GM10248 (cell line): ENCODE results near the gene EDC4.
"Not testable (repeated sequence)": the region's sequence is repeated elsewhere in the genome, so short reads cannot be mapped to it uniquely, and the experiment has no call there.

ENCODE experiments used
- CTCF ChIA-PET: fragments of 300-600 bp; sonication (Branson Sonifier 250); formaldehyde crosslinking; extraction: SDS; loops from one replicate; lab custom pipeline; 2021; ENCODE audit warnings: antibody characterized with exemption; lab: Yijun Ruan, JAX
- POLR2A ChIA-PET: fragments of 350-650 bp; sonication (Branson Sonifier 250); formaldehyde crosslinking; extraction: SDS; loops from one replicate; lab custom pipeline; 2020; ENCODE audit warnings: antibody characterized with exemption; lab: Yijun Ruan, JAX
- DNase-seq: peaks from one replicate; pipeline ENCODE4 v3.0.0; 2012; ENCODE audit errors: extremely low spot score
- TF ChIP-seq, protein P1 (sequence below): IDR thresholded peaks from 2 replicates; pipeline ENCODE4 v1.5.1; 2012; ENCODE audit warnings: mild to moderate bottlenecking, low read depth; ENCODE audit errors: extremely low read depth, missing control alignments, control extremely low read depth

Gene EDC4

DNA sequence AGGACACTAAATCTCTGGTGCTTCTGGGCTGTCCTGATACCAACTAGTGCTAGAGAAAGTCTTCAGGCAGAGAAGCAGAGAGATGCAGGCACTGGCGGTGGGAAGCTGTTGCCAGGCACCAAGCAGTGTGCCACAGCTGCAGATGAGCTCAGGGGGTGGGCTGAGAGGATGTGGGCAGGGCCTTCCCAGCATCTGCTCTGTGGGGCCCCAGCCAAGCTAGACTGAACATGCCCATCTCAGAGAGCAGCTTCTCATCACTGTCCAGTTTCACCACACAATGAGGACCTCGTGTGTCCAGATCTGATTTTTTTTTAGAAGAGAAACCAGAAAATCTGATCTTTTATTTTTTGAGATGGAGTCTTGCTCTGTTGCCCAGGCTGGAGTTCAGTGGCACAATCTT, 37.3 kb downstream of the EDC4 start:
- CTCF ChIA-PET: interaction anchor here (0.9 to 2.0 kb wide), 10 partner anchors 16 to 242 kb away, joined by 3 to 13 read pairs (median 4); partner anchors contain the start of gene NRN1L
- DNase-seq: no peak
- POLR2A ChIA-PET: interaction anchor here (0.6 kb wide), 1 partner anchor 20 kb away, joined by 3 read pairs; no protein-coding TSS in a partner anchor
- TF ChIP-seq, protein P1, sequence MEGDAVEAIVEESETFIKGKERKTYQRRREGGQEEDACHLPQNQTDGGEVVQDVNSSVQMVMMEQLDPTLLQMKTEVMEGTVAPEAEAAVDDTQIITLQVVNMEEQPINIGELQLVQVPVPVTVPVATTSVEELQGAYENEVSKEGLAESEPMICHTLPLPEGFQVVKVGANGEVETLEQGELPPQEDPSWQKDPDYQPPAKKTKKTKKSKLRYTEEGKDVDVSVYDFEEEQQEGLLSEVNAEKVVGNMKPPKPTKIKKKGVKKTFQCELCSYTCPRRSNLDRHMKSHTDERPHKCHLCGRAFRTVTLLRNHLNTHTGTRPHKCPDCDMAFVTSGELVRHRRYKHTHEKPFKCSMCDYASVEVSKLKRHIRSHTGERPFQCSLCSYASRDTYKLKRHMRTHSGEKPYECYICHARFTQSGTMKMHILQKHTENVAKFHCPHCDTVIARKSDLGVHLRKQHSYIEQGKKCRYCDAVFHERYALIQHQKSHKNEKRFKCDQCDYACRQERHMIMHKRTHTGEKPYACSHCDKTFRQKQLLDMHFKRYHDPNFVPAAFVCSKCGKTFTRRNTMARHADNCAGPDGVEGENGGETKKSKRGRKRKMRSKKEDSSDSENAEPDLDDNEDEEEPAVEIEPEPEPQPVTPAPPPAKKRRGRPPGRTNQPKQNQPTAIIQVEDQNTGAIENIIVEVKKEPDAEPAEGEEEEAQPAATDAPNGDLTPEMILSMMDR: no peak

DNA sequence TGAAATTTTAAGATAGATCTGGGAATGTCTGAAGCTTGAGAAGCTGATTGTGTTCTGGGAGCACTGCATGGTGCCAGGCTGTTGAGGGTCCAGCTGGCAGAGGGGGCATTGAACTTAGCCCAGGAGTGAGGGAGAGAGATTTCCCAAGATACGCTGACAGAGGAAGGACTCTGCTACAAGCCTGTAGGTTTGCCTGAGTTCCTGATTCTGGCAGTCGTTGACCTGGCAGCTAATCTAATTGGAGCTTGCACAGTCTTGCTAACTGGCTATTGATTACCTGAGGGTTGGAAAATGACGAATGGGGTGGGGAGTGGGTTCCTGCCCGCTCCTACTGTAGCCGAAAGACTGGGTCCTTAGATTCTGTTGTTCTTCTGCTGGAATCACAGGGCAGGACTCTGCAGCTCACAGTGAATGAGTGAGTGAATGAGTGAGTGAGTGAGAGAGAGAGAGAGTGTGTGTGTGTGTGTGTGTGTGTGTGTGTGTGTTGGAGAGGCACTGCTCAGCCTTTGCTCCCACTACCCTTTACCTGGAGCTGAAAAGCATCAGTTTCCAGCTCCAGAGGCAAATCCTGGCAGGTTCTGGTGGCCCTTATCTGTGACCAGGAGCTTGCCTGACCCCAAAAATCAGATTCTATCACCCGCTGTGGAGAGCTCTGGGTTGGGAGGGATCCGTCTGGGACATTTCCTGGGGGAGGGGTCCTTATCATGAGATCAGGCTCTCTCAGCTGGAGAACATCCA, 42.1 kb downstream of the EDC4 start:
- ChIA-PET CTCF (interaction anchor here (0.6 to 5.2 kb wide), 8 partner anchors 11 to 243 kb away, joined by 3 to 20 read pairs (median 4); no protein-coding TSS in a partner anchor), POLR2A (no interaction called here)
- TF ChIP-seq, protein P1: no peak
- no peak for DNase-seq

DNA sequence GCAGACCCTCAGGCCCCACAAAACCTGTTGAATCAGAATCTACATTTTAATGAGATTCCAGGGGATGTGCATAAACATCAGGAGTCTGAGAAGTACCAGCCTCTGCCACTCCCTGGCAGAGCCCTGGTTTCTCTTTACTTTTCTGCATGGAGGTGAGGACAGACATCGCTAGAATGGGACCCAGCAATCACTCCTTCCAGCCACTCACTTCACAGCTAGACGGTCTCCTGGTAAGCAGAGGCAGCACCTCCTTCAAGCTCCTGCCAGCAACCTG, 42.6 kb downstream of the EDC4 start:
- DNase-seq, POLR2A ChIA-PET: not testable (repeated sequence)
- CTCF ChIA-PET: interaction anchor here (0.6 to 5.2 kb wide), 5 partner anchors 13 to 125 kb away, joined by 3 to 20 read pairs (median 5); no protein-coding TSS in a partner anchor

DNA sequence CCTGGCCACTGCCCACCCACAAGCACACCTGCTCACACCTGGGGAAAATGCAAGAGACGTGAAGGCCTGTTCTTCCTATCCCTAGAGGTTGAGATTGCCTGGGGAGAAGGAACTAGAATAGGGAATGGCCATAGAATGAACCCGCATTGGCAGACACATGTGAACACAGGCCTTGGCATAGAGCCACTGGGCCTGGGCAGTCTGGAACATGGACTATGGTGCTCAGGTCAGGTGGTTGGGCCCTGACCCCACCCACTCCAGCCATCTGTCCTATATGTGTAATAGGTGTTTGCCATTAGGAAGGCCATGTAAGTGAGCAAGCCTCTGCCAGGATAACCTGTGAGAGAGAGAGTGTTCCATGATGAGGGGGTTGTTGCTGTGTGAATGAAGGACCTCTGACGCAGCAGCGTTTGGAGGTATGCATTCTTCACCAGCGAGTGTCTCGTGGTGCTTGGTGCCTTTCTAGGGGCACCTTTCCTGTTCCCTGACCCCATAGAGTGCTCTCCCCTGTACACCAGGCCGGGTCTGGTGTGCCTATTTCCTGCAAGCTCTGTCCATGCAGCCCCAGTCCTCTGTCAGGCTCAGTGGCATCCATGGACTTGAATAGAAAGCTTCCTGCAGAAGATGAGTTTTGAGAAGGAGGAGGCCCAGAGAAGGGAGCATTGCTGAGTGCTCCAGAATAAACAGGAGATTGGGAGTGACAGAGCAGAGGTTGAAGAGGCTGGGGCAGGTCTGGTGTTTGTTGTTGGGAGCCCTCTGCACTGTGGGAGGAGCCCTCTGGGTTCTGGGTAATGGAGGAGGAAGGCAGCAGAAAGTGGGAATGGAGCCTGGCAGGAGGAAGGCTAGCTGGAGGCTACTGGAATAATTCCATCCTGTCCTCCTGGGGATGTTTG, 43.2 kb downstream of the EDC4 start:
- POLR2A ChIA-PET: no interaction called here
- TF ChIP-seq, protein P1: no peak
- CTCF ChIA-PET: interaction anchor here (0.6 to 5.2 kb wide), 4 partner anchors 12 to 100 kb away, joined by 3 to 20 read pairs (median 6); no protein-coding TSS in a partner anchor
- DNase-seq: no peak

DNA sequence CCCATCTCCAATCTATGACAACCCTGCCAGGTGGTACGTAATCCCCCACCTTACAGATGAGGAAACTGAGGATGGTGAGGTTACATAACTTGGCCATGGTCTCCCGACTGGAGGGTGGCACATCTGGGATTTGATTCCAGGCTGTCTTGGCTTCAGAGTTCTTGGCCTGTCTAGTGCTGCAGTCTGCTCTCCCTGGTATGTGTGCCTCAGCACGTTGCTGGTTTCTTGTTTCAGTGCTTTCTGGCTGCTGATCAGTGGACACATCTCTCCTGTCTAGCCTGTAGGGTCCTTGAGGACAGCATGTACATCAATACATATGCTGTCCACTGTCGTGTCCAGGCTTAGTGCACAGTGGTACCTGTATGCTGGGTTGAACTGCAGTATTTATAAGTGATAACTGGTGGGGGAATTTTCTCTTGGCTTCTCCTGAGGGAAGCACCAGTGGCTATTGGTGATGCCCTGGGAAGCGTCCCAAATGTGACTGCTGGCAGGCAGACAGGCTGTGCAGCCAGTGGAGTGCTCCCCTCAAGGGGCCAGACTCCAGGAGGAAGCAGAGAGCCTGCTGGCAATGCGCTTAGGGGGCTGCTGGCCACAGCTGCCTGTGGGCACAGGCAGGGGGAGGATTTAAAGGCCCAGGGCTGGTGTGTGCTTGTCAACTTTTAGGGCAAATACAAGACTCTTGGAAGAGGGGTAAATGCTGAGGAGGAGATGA, 44.4 kb downstream of the EDC4 start:
- no peak for DNase-seq
- ChIA-PET POLR2A (no interaction called here), CTCF (interaction anchor here (1.0 to 5.2 kb wide), 3 partner anchors 34 to 396 kb away, joined by 4 to 20 read pairs (median 5); no protein-coding TSS in a partner anchor)
- TF ChIP-seq, protein P1: no peak

DNA sequence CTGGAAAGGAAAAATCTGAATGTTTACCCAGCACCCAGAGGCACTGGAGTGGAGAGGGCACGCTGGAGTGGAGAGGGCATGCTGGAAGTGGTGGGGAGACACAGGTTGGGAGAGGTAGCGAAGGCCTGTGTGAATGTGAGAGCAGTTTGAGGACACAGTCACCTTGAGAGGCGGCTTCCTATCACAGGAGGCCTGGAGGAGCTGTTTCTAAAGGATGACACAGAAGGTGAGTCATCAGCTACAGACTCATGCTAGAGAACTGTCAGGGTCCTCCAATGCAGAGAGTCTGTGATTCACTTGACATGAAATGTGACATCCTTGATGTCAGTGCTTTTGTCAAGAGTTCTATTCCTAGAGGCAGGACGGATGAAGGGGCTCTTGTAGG, 45.0 kb downstream of the EDC4 start:
- TF ChIP-seq, protein P1: no peak
- DNase-seq: no peak
- ChIA-PET POLR2A (no interaction called here), CTCF (interaction anchor here (0.8 to 5.2 kb wide), 5 partner anchors 11 to 397 kb away, joined by 3 to 20 read pairs (median 5); no protein-coding TSS in a partner anchor)
